Neuronal stem cell (in vitro differentiated cells): ENCODE results near the gene LTBP1.
"Not testable (repeated sequence)": the region's sequence is repeated elsewhere in the genome, so short reads cannot be mapped to it uniquely, and the experiment has no call there.

Source experiments
- DNase-seq: peaks from one replicate; pipeline ENCODE4 v3.0.0-alpha.2; 2013; ENCODE audit warnings: low spot score
- H2AFZ ChIP-seq: one replicate; pipeline ENCODE4 v1.6.1; 2013; ENCODE audit warnings: mild to moderate bottlenecking, low read length, inconsistent platforms
- H2AK5ac ChIP-seq: 2 replicates; pipeline ENCODE4 v1.6.1; 2013; ENCODE audit warnings: low read depth, mild to moderate bottlenecking, inconsistent platforms, low read length, moderate library complexity, mixed read lengths
- H2BK120ac ChIP-seq: 2 replicates; pipeline ENCODE4 v1.6.1; 2013; ENCODE audit warnings: low read depth, mild to moderate bottlenecking, inconsistent platforms, low read length, moderate library complexity, mixed read lengths
- H2BK12ac ChIP-seq: one replicate; pipeline ENCODE4 v1.6.1; 2013; ENCODE audit warnings: low read length, inconsistent platforms
- H2BK15ac ChIP-seq: 2 replicates; pipeline ENCODE4 v1.6.1; 2013; ENCODE audit warnings: mild to moderate bottlenecking, low read length, inconsistent platforms, mixed read lengths
- H2BK5ac ChIP-seq: one replicate; pipeline ENCODE4 v1.6.1; 2013; ENCODE audit warnings: inconsistent platforms, mild to moderate bottlenecking, low read length, moderate library complexity
- H3K14ac ChIP-seq: one replicate; pipeline ENCODE4 v1.6.1; 2013; ENCODE audit warnings: low read length, inconsistent platforms
- H3K18ac ChIP-seq: 2 replicates; pipeline ENCODE4 v1.6.1; 2013; ENCODE audit warnings: low read length, inconsistent platforms
- H3K23ac ChIP-seq: 2 replicates; pipeline ENCODE4 v1.6.1; 2013; ENCODE audit warnings: low read depth, mild to moderate bottlenecking, mixed read lengths, low read length, inconsistent platforms; ENCODE audit not compliant: poor library complexity
- H3K27ac ChIP-seq: replicated peaks from 3 replicates; pipeline ENCODE4 v1.5.1; 2013; ENCODE audit warnings: low read length, inconsistent platforms
- H3K27me3 ChIP-seq, 3 experiments: 2 replicates each; pipeline ENCODE4 v1.6.1; 2013; ENCODE audit warnings: low read length in 3 of 3, mild to moderate bottlenecking in 2 of 3, inconsistent platforms in 1 of 3, low read depth in 1 of 3, mixed read lengths in 1 of 3, moderate library complexity in 1 of 3; ENCODE audit not compliant: control insufficient read depth in 3 of 3, insufficient read depth in 3 of 3
- H3K36me3 ChIP-seq, 2 donors: replicated peaks in 1 of 2; 2 replicates each; pipeline ENCODE4 v1.6.1; 2013; ENCODE audit warnings: low read length in 2 of 2; ENCODE audit not compliant: control insufficient read depth in 2 of 2, insufficient read depth in 2 of 2
- H3K4ac ChIP-seq: 2 replicates; pipeline ENCODE4 v1.6.1; 2013; ENCODE audit warnings: inconsistent platforms, mild to moderate bottlenecking, low read length, moderate library complexity
- H3K4me1 ChIP-seq, 2 donors: 1 replicate in 1 of 2; 2 replicates in 1 of 2; pipeline ENCODE4 v1.6.1; 2013; ENCODE audit warnings: low read length in 2 of 2, low read depth in 1 of 2; ENCODE audit not compliant: control insufficient read depth in 2 of 2, insufficient read depth in 1 of 2
- H3K4me2 ChIP-seq: one replicate; pipeline ENCODE4 v1.6.1; 2013; ENCODE audit warnings: mild to moderate bottlenecking, low read length, inconsistent platforms; ENCODE audit not compliant: insufficient read depth, poor library complexity, severe bottlenecking
- H3K4me3 ChIP-seq, 2 donors: 2 replicates each; pipeline ENCODE4 v1.5.1; 2013; ENCODE audit warnings: low read length in 2 of 2, mild to moderate bottlenecking in 2 of 2, inconsistent platforms in 1 of 2, moderate library complexity in 1 of 2
- H3K79me1 ChIP-seq: one replicate; pipeline ENCODE4 v1.6.1; 2013; ENCODE audit warnings: low read depth, mild to moderate bottlenecking, inconsistent platforms, low read length, moderate library complexity
- H3K9ac ChIP-seq: one replicate; pipeline ENCODE4 v1.6.1; 2013; ENCODE audit warnings: mild to moderate bottlenecking, low read depth, low read length, inconsistent platforms; ENCODE audit not compliant: poor library complexity
- H3K9me3 ChIP-seq, 2 donors: replicated peaks in 1 of 2; 2 replicates each; pipeline versions ENCODE3 to v1.6.1; 2013; ENCODE audit warnings: low read length in 2 of 2, mild to moderate bottlenecking in 2 of 2, inconsistent platforms in 1 of 2, low read depth in 1 of 2, mixed read lengths in 1 of 2, moderate library complexity in 1 of 2; ENCODE audit not compliant: control insufficient read depth in 2 of 2, insufficient read depth in 1 of 2
- H4K8ac ChIP-seq: one replicate; pipeline ENCODE4 v1.6.1; 2013; ENCODE audit warnings: low read depth, mild to moderate bottlenecking, inconsistent platforms, low read length, moderate library complexity
- H4K91ac ChIP-seq: one replicate; pipeline ENCODE4 v1.6.1; 2013; ENCODE audit warnings: low read length, low read depth, mild to moderate bottlenecking, inconsistent platforms; ENCODE audit not compliant: poor library complexity
- WGBS, 2 donors: extraction: QIAGEN DNeasy Blood & Tissue Kit; methylation state at CpG; one replicate each; pipeline ENCODE4 v1.1.7; 2013; ENCODE audit warnings: missing lambda C conversion rate in 2 of 2, mixed read lengths in 1 of 2; ENCODE audit not compliant: insufficient read length in 2 of 2, insufficient replicate concordance in 1 of 2; ENCODE audit errors: extremely low coverage in 2 of 2; 5-methylcytosine and 5-hydroxymethylcytosine counted together

The LTBP1 gene

GRCh38 chr2:33365264-33365970 lies 418.7 kb downstream of the LTBP1 start:
- WGBS, 2 donors: no CpG with 5 or more reads among the region's 9 CpGs
- Histone ChIP-seq H4K91ac (no peak overlapping the region), H3K14ac (no peak overlapping the region), H2BK120ac (no peak overlapping the region), H2BK5ac (no peak overlapping the region), H2AFZ (no peak overlapping the region), H3K27me3 (no peaks in the 10 kb centered on the region), H3K23ac (no peak overlapping the region), H2AK5ac (no peak overlapping the region), H2BK15ac (no peak overlapping the region), H4K8ac (no peak overlapping the region), H2BK12ac (no peak overlapping the region), H3K4me3 (no peak overlapping the region), H3K27ac (no peak overlapping the region), H3K36me3 (peaks cover 0 to 2% of the 10 kb centered on the region in 2 donors), H3K9ac (no peak overlapping the region), H3K9me3 (no peaks in the 10 kb centered on the region), H3K4me2 (no peak overlapping the region), H3K79me1 (no peaks in the 10 kb centered on the region), H3K4ac (no peak overlapping the region), H3K4me1 (no peaks in the 10 kb centered on the region), H3K18ac (no peak overlapping the region)
- DNase-seq: no peak

- H2BK5ac ChIP-seq: no peak overlapping the region
- no peak for DNase-seq
- no peak overlapping the region for H3K27ac ChIP-seq
These were observed 419.7 kb downstream of the LTBP1 start for GRCh38 chr2:33366473-33366872.

DNA sequence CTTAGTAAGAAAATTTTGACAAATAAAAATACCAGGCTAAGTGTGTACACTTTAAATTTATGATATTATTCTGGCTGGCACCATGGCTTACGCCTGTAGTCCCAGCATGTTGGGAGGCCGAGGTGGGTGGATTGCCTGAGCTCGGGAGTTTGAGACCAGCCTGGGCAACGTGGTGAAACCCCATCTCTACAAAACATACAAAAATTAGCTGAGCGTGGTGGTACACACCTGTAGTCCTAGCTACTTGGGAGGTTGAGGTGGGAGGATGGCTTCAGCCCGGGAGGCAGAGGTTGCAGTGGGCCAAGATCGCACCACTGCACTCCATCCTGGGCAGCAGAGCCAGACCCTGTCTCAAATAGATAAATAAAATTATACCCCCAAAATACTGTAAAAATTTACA lies 421.8 kb downstream of the LTBP1 start:
- not testable (repeated sequence) for H3K36me3 ChIP-seq, H3K18ac ChIP-seq, H3K4me2 ChIP-seq, H2AFZ ChIP-seq, H3K4me1 ChIP-seq, H3K4me3 ChIP-seq, H3K27me3 ChIP-seq, H2BK5ac ChIP-seq, H2BK120ac ChIP-seq, H3K9me3 ChIP-seq, H2AK5ac ChIP-seq, H3K23ac ChIP-seq, H4K8ac ChIP-seq, H3K14ac ChIP-seq, DNase-seq, H3K4ac ChIP-seq, H3K27ac ChIP-seq, H3K9ac ChIP-seq, H2BK15ac ChIP-seq, H4K91ac ChIP-seq, H3K79me1 ChIP-seq, H2BK12ac ChIP-seq
- WGBS, 2 donors: no CpG with 5 or more reads among the region's 7 CpGs

More at GRCh38 chr2:33366473-33366872, 419.7 kb downstream of the LTBP1 start:
- Histone ChIP-seq H4K8ac (no peak overlapping the region), H3K4me3 (no peak overlapping the region), H3K23ac (no peak overlapping the region), H3K14ac (no peak overlapping the region), H3K4me1 (no peaks in the 10 kb centered on the region), H2AK5ac (no peak overlapping the region), H3K36me3 (peaks cover 0 to 3% of the 10 kb centered on the region in 2 donors), H3K18ac (no peak overlapping the region), H3K9ac (no peak overlapping the region), H3K4ac (no peak overlapping the region), H3K9me3 (no peaks in the 10 kb centered on the region), H3K4me2 (no peak overlapping the region), H4K91ac (no peak overlapping the region), H3K79me1 (no peaks in the 10 kb centered on the region), H3K27me3 (no peaks in the 10 kb centered on the region), H2BK120ac (no peak overlapping the region), H2AFZ (no peak overlapping the region), H2BK12ac (no peak overlapping the region), H2BK15ac (no peak overlapping the region)
- no CpG with 5 or more reads among the region's 5 CpGs for WGBS, 2 donors

GRCh38 chr2:33369191-33369590 lies 422.4 kb downstream of the LTBP1 start:
- H3K4me1 ChIP-seq: no peaks in the 10 kb centered on the region

More at GRCh38 chr2:33369191-33369590, 422.4 kb downstream of the LTBP1 start:
- Histone ChIP-seq H2BK12ac (no peak overlapping the region), H4K8ac (no peak overlapping the region), H3K27me3 (no peaks in the 10 kb centered on the region), H3K79me1 (no peaks in the 10 kb centered on the region), H3K23ac (no peak overlapping the region), H2AFZ (no peak overlapping the region), H2BK15ac (no peak overlapping the region), H4K91ac (no peak overlapping the region), H3K18ac (no peak overlapping the region), H3K4ac (no peak overlapping the region), H3K27ac (no peak overlapping the region), H3K4me3 (no peak overlapping the region), H3K4me2 (no peak overlapping the region), H2AK5ac (no peak overlapping the region), H3K9me3 (no peaks in the 10 kb centered on the region), H3K14ac (no peak overlapping the region), H2BK5ac (no peak overlapping the region), H3K36me3 (peaks cover 0 to 3% of the 10 kb centered on the region in 2 donors), H3K9ac (no peak overlapping the region), H2BK120ac (no peak overlapping the region)
- no CpG with 5 or more reads among the region's 5 CpGs for WGBS, 2 donors
- no peak for DNase-seq
